ENCODE results near the gene CREBRF. TPM values are rescaled to one million over a fixed set of nuclear protein-coding genes. Genes with fewer than 3 reads are reported as not detected.

CREBRF gene
- total and polyA plus RNA-seq, 7 donors: 4.4 to 58.5 (median 47.9) TPM

DNA sequence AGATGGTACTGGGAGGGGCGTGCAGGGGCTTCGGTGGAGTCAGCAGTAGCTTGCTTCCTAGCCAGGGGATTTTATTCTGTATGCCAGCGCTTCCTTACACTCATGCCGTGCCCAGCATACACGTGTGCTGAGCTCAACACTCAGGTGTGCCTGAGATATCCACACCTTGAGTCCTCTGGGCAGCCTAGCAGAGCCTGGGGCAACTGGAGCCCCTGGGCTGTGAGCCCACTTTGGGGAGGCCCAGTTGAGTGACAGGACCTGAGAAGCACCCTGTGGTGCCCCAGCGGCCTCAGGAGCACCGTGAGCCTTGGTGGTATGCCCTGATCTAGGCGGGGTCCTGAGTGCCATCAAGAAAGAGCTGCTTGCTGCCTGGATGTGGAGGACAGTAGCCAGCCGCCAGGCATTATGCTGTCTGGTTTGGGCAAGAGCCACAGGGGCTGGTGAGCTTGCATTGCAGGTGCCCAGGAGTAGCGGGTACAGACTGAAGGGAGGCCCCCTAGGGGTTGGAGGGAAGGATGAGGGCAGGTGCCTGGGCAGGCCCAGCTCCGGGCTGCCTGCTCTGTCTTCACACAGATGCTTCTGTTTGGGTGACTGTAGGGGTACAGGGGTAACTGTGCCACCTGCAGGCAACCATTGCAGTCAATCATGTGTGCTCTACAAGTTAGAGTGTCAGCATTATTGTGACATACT lies 131.0 kb downstream of the CREBRF start:
- intact Hi-C loops (cut with DNase I): no loop called here

DNA sequence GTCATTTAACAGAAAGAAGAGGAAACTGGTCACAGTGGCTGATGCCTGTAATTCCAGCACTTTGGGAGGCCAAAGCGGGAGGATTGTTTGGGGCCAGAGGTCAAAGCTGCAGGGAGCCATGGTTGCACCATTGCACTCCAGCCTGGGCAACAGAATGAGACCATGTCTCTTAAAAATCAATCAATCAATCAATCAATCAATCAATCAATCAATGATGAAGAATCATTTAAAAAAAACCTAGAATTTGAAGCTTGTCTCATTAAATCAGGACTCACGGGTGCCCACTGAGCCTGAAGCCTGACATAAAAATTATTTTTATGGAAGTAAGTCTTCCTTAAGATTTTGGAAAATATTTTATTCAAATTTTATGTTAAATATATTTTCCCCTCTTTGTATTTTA lies 132.1 kb downstream of the CREBRF start:
- Histone ChIP-seq H3K27me3 (no peaks in the 10 kb centered on the region), H3K36me3 (no peaks in the 10 kb centered on the region), H3K4me1 (no peaks in the 10 kb centered on the region), H3K27ac (no peak overlapping the region), H3K9me3 (no peaks in the 10 kb centered on the region), H3K4me3 (no peak overlapping the region)
- WGBS, 2 donors: 84 to 92% methylated on average over 2 of the region's 2 CpGs
- intact Hi-C loops (cut with DNase I): no loop called here
- TF ChIP-seq, protein P1, sequence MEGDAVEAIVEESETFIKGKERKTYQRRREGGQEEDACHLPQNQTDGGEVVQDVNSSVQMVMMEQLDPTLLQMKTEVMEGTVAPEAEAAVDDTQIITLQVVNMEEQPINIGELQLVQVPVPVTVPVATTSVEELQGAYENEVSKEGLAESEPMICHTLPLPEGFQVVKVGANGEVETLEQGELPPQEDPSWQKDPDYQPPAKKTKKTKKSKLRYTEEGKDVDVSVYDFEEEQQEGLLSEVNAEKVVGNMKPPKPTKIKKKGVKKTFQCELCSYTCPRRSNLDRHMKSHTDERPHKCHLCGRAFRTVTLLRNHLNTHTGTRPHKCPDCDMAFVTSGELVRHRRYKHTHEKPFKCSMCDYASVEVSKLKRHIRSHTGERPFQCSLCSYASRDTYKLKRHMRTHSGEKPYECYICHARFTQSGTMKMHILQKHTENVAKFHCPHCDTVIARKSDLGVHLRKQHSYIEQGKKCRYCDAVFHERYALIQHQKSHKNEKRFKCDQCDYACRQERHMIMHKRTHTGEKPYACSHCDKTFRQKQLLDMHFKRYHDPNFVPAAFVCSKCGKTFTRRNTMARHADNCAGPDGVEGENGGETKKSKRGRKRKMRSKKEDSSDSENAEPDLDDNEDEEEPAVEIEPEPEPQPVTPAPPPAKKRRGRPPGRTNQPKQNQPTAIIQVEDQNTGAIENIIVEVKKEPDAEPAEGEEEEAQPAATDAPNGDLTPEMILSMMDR (IDR thresholded peaks at IDR 0.05): no peak
- no peak for TF ChIP-seq POLR2A (IDR thresholded peaks at IDR 0.05)
- no peak for TF ChIP-seq EP300 (IDR thresholded peaks at IDR 0.05)
- no peak for TF ChIP-seq POLR2AphosphoS5 (IDR thresholded peaks at IDR 0.05)
- no peak for DNase-seq

More for the DNA sequence above, 131.0 kb downstream of the CREBRF start:
- DNase-seq: no peak
- no peaks in the 10 kb centered on the region for H3K27me3 ChIP-seq
- H3K4me3 ChIP-seq: no peak overlapping the region
- H3K9me3 ChIP-seq: no peaks in the 10 kb centered on the region
- H3K4me1 ChIP-seq: no peaks in the 10 kb centered on the region
- H3K27ac ChIP-seq: no peak overlapping the region
- no peaks in the 10 kb centered on the region for H3K36me3 ChIP-seq
- 70 to 83% methylated on average over 11 of the region's 11 CpGs for WGBS, 2 donors
- TF ChIP-seq POLR2A (IDR thresholded peaks at IDR 0.05): no peak
- TF ChIP-seq EP300 (IDR thresholded peaks at IDR 0.05): no peak
- TF ChIP-seq, protein P1 (IDR thresholded peaks at IDR 0.05): no peak
- no peak for TF ChIP-seq POLR2AphosphoS5 (IDR thresholded peaks at IDR 0.05)

Small RNAs within 50 kb of the gene (small RNA-seq; reads per million reads assigned to genes)
- gene RF00019 (0 reads per million in 3 donors), gene SNORA74B (9.8 to 24.1 (median 13.8) reads per million in 3 donors)

Other genes starting within 250 kb of the CREBRF start
- 100 to 1,000 TPM in 1 of 4 donors, 10 to 100 TPM in 3; 80.6 to 117 (median 95.7) TPM for gene ERGIC1, start 222.1 kb upstream of the CREBRF start, total RNA-seq
- gene ERGIC1, start 222.1 kb upstream of the CREBRF start, polyA plus RNA-seq: 100 to 1,000 TPM; 125 to 160 (median 132) TPM
- 10 to 100 TPM; 11.6 to 30.9 (median 25.4) TPM for gene RPL26L1, start 96.9 kb upstream of the CREBRF start, total RNA-seq
- 10 to 100 TPM; 31.2 to 70.9 (median 41.8) TPM for gene RPL26L1, start 96.9 kb upstream of the CREBRF start, polyA plus RNA-seq
- 100 to 1,000 TPM; 117 to 154 (median 134) TPM for gene ATP6V0E1, start 72.6 kb upstream of the CREBRF start, total RNA-seq
- 100 to 1,000 TPM; 158 to 261 (median 249) TPM for gene ATP6V0E1, start 72.6 kb upstream of the CREBRF start, polyA plus RNA-seq
- gene BNIP1, start 88.2 kb downstream of the CREBRF start, total RNA-seq: 10 to 100 TPM in 2 of 4 donors, 1 to 10 TPM in 2; 6.7 to 11.8 (median 10.5) TPM
- gene BNIP1, start 88.2 kb downstream of the CREBRF start, polyA plus RNA-seq: 10 to 100 TPM; 14.9 to 19.2 (median 18.7) TPM
- gene NKX2-5, start 178.9 kb downstream of the CREBRF start, total RNA-seq: not detected
- under 1 TPM; 0.13 to 0.69 (median 0.60) TPM for gene NKX2-5, start 178.9 kb downstream of the CREBRF start, polyA plus RNA-seq

Measured in sigmoid colon (tissue), 7 donors.